GM19395 (cell line): ENCODE measurements around the gene GDI1.

ENCODE experiments used
- ATAC-seq: cut with Tn5 transposase; IDR thresholded peaks from one replicate; pipeline ENCODE4 v1.9.1; 2021; ENCODE audit warnings: mild to moderate bottlenecking, moderate library complexity; ENCODE audit not compliant: unreplicated experiment

The GDI1 gene

DNA sequence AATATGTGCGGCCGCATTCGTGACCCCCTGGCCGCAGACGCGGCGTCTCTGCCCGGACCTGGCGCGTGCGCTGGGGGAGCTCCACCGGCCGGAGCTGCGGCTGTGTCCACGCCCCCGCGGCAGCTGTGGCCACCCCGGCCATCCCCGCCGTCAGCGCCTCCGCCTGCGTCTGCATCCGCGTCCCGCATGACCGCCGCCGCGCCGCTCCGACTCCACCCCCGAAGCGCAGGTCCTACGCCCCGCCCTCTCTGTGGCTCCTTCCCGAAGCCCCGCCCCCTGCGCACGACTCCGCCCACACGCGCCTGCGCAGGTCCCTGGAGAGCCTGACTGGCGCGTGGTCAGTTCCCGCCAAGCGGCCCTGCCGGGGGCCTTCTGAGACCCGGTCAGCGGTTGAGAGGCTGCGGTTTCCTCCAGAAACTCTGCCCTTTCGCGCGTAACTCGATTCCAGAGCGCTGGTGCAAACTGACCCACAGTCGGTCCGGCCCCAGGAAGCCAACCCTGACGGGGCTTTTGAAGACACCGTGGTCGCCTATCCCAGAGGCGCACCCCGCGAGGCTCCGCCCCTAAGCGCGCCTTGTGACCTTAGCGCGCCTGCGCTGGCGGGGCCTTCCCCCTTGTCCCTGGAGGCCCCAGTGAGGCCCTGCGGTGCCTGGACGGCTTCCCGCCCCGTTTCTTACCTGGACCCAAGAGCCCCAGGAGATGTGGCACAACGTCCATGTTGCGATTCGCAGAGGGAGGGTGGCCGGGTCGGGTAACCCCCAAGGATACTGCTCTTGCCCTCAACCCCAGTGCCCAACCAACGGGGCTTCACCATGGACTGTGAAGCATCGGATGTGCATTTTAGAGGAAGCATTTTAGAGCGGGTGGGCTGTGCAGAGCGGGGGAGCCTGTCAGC, 42.0 kb downstream of the GDI1 start, which contains the start of gene LAGE3:
Gene LAGE3, minus strand, starts transcription at position 554 of the 895 bp plus-strand sequence. Its CDS starts 366 bp downstream, at position 188.
- ATAC-seq: peak; percentile 86

DNA sequence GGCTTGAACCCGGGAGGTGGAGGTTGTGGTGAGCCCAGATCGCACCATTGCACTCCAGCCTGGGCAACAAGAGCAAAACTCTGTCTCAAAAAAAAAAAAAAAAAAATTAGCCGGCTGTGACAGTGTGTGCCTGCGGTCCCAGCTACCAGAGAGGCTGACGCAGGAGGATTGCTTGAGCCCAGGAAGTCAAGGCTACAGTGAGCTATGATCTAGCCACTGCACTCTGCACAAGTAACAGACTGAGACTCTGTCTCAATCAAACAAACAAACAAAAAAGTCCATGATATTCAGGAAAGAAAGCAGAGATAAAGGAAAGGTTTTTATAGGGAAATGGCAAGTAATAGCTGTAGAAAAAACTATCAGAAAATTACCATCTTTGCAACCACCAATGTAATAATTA, 44.2 kb downstream of the GDI1 start:
- no peak for ATAC-seq

- no peak for ATAC-seq
Observed at GRCh38 chrX:154481911-154482601, 45.1 kb downstream of the GDI1 start.

GRCh38 chrX:154482786-154483185, 45.8 kb downstream of the GDI1 start:
- ATAC-seq: no peak

DNA sequence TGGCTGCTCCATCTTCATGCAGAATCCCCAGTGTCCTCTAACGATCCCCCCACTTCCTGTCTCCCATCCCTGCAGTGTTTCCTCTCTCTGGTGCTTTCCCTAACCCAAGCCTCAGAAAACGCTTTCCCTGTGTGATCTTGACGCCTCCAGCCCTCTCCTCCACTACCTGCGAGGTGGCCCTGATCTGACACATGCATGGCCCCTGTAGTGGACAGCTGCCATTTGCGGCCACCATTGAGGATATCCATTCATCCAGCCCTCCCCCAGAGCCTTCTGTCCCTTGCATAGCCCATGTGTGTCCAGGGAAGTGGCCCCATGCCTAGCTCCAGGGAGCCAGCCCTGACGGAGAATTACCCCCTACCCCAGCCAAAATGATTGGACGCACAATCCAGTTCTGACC, 46.4 kb downstream of the GDI1 start:
- no peak for ATAC-seq

DNA sequence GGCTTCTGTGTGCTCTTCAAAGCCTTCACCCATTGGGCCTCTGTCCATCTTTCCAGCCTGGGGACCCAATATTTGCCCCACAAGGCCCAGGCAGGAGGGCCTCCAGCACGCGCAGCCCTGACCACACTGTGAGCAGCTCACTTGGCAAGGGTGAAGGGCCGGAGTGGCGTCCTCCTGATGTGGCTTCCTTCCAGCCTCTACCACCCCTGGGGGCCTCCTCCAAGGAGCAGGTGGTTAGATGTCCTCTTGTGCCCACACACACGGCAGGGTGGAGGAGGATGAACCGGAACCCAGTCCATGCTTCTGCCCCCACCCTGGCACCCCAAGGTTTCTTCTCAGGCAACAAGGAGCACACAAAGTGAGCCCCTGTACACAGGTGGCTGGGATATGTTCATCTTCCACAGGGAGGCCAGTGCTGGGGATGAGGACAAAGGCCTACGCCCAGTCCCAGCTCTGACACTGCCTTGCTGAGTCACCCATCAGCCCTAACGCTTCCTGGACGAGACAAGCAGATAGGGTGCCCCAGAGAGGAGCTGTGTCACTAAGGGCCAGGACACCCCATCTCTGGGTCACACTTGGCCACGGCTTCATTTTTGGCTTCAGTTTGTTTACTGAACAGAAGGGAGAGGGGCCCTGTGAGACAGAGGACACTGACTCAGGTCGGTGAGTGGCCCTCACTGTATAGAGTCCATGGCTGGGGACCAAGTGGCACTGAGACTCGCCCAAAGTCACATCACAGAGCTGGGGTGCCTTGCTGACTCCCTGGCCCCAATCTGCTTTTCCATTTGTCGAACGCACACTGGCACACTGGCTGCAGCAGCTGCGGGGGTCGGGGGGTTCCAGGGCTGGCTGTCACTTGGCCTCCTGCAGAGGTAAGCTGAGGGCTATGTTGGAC, 47.5 kb downstream of the GDI1 start:
- ATAC-seq: no peak

DNA sequence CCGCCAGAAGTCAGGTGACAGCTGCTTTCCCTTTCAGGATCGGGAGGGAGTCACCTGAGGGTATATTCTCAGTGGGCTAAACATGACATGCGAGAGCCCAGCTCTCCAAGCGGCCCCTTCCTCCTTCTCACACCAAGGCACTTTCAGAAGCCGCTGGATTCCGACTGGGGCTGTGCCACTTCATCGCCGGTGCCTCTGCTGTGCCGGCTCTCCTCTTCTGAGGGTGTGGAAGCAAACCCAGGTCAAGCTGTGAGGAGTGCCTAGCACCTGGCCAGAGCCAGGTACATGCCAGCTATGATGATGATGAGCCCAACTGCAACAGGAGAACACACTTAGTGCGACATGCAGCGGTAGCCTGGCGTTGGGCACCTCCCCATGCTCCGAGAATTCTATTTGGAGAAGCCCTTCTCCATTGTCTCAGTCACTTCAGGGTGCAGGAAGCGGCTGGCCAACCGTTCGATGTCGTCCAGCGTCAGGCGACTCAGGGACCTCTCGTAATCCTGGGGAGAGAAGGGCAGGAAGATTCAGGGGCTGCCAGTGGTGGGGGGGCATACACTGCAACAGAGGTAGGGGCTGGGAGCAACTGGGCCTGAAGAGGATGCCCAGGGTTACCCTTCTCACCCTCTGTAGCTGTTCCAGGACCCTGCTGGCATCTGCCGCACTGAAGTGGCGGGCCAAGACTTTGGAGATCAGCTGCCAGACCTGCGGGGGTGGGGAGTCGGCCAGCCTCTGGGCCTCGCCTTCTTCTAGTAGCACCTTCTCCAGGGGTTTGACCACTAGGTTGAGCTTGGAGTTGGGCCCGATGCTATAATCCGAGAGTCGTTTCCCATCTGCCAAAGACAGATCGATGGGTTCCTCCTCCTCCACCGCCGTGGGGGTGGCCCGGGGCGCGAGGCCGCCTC, 48.4 kb downstream of the GDI1 start:
- ATAC-seq: no peak

GRCh38 chrX:154486052-154486395, 49.1 kb downstream of the GDI1 start:
- no peak for ATAC-seq

DNA sequence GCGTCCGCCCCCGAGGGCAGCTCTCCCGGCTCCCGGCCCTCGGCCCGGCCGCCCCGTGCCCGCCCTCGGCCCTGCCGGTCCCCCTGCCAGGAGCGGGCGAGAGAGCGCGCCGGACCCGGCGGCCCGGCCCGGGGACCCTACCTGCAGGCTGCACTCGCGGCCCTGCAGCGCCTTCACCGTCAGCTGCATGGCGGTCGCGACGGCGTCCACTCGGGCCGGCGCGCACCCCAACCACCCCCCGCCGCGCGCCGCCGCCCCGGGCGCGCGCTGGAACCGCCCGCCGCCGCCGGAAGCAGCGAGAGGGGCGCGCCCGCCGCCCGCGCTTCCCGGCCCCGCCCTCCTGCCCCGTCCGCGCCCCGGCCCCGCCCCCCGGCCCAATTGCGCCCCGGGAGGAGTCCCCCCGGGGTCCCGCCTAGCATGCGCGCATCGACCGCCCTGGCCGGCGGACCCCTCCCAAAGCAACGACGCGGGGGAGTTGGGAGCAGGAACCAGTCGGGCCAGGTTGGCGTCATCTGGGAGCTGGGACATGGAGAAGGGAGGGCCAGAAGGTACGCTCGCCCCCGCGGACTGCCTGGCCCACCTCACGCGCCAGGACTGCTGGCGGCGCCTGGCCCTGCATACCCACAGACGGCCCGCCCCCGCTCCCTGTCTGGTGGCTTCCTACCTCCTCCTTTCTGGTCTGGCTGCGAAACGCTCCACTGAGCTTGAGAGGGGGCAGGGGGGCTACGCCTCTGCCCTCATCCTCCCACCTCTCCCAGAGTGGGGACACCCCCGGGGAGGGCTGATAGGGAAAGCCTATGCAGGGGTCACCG, 49.6 kb downstream of the GDI1 start, which contains the start of gene UBL4A:
Gene UBL4A, minus strand, starts transcription at position 220 of the 812 bp plus-strand sequence. Its CDS starts 31 bp downstream, at position 189.
- peak; percentile 29 for ATAC-seq

GRCh38 chrX:154487518-154488290, 50.8 kb downstream of the GDI1 start:
- no peak for ATAC-seq

DNA sequence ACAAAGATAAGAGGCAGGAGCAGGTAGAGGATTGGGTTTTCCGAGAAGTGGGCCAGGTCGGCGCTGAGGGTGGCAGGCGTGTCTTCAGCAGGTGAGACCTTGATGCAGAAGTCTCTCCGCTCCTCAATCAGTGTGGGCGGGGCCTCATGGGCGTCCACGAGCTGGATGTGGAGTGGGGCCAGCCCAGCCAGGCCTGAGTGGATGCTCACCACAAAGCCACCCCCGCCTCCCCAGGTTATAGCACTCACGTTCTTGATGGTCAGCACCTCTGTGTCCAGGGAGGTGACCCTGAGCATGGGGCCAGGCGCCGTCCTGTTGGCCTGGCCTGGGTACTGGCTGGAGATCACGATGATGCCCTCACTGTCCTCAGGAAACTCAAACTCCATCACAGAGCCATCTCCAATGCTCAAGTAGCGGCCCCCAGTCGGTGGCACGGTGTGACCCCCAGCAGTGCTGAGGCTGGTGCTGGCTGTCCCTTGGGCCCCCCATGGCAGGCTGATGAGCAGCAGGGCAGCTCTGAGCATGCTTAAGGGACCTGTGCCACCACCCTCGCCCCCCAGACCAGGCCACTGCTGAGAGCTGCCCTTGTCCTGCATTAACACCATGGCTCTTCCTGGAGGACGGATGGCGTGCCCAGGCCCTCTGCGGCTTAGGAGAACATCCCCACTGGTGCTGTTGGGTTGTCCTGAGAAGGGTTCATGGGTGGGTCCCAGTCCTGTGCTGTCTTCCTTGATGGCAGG, 51.6 kb downstream of the GDI1 start:
- no peak for ATAC-seq

GRCh38 chrX:154489182-154489581, 52.2 kb downstream of the GDI1 start:
- ATAC-seq: no peak

- peak; percentile 23 for ATAC-seq
Observed at GRCh38 chrX:154490021-154490413, 53.1 kb downstream of the GDI1 start.

DNA sequence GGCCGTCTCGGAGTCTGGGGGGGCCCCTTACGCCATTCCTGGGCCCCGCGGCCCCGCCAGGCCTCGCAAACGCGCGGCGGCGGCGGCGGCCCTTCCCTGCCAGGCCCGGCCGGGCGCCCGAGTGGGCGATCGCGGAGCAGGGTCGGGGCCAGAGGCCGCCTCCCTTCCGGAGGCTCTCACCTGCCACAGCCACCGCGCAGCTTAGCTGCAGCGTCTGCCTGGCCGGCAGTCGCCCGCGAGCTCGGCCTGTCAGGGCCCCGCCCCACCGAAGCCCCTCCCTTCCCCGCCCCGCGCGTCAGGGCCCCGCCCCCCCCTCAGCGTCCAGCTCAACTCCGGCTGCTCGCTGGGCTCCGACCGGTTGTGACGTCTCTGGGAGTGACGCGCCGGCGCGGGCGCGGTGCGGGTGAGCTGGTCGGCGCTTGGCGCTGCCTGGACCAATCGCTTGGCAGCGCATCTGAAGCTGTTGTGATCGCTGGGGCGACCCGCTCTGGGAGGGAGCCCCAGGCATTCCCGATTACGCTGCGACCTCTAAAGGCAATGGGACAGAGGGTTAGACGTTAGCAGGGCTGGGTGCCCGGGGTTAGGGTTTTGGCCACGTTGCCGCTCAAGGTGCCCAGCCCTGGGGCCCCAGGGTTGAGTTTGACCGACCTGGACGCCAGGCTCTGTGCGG, 53.6 kb downstream of the GDI1 start, which contains the start of gene SLC10A3:
Gene SLC10A3, minus strand, starts transcription at position 216 of the 670 bp plus-strand sequence. CDS start 1,689 bp downstream, outside the sequence.
- peak; percentile 72 for ATAC-seq
